Nephron progenitor cell (in vitro differentiated cells): ENCODE data around the gene PRKCA.
"Not testable (repeated sequence)": the region's sequence is repeated elsewhere in the genome, so short reads cannot be mapped to it uniquely, and the experiment has no call there.

Experiments used
- DNase-seq: peaks from one replicate; pipeline ENCODE4 v3.0.0; 2021
- H3K27ac Mint-ChIP-seq: 2 replicates; pipeline ENCODE4 v1.8.0; 2021; ENCODE audit warnings: mild to moderate bottlenecking, moderate library complexity, mixed read lengths
- H3K27me3 Mint-ChIP-seq: 2 replicates; pipeline ENCODE4 v1.8.0; 2021; ENCODE audit warnings: mild to moderate bottlenecking, low read depth, mixed read lengths; ENCODE audit not compliant: poor library complexity
- H3K36me3 Mint-ChIP-seq: 2 replicates; pipeline ENCODE4 v1.8.0; 2021; ENCODE audit warnings: low read depth, mixed read lengths
- H3K4me1 Mint-ChIP-seq: 2 replicates; pipeline ENCODE4 v1.8.0; 2021; ENCODE audit warnings: mixed read lengths
- H3K4me3 Mint-ChIP-seq: 2 replicates; pipeline ENCODE4 v1.8.0; 2021; ENCODE audit warnings: mild to moderate bottlenecking, moderate library complexity, mixed read lengths
- H3K9me3 Mint-ChIP-seq: 2 replicates; pipeline ENCODE4 v1.8.0; 2021; ENCODE audit warnings: mild to moderate bottlenecking, moderate library complexity, mixed read lengths
- CTCF ChIP-seq: fragments of 200-600 bp; sonication (generic); IDR thresholded peaks from 2 replicates; pipeline ENCODE4 v1.5.0; 2021; ENCODE audit warnings: antibody characterized with exemption

Gene PRKCA

DNA sequence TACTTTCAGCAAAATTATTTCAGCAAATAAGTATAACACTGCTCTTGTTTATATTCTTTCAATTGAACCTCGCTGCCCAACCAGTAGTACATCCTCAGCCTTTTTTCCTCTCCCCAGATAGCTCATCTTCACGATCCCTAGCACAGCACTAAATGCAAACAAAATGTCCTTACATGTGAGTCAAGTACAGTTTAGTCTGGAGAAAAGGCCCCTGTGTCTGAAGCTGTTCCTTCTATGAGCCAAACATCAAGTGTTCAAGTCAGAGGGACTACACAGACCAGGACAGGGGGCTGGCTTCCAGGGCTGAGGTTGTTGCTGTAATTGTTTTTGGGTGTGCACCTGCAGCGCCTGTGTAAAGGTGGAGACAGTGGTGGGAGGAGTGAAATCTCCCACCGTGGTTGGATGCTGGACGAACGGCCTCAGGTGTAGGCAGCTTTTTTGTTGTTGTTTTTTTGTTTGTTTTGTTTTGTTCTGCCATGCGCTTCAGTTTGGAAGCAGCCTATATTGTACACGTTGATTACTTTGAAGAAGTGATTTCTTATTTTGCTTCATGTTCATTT is 147.1 kb downstream of the PRKCA start:
- Mint-ChIP-seq H3K4me3 (no peak overlapping the region), H3K9me3 (no peaks in the 10 kb centered on the region), H3K4me1 (peaks cover 30% of the 10 kb centered on the region), H3K27me3 (peaks cover 2% of the 10 kb centered on the region), H3K36me3 (no peaks in the 10 kb centered on the region), H3K27ac (no peak overlapping the region)
- TF ChIP-seq CTCF: no peak
- no peak for DNase-seq

DNA sequence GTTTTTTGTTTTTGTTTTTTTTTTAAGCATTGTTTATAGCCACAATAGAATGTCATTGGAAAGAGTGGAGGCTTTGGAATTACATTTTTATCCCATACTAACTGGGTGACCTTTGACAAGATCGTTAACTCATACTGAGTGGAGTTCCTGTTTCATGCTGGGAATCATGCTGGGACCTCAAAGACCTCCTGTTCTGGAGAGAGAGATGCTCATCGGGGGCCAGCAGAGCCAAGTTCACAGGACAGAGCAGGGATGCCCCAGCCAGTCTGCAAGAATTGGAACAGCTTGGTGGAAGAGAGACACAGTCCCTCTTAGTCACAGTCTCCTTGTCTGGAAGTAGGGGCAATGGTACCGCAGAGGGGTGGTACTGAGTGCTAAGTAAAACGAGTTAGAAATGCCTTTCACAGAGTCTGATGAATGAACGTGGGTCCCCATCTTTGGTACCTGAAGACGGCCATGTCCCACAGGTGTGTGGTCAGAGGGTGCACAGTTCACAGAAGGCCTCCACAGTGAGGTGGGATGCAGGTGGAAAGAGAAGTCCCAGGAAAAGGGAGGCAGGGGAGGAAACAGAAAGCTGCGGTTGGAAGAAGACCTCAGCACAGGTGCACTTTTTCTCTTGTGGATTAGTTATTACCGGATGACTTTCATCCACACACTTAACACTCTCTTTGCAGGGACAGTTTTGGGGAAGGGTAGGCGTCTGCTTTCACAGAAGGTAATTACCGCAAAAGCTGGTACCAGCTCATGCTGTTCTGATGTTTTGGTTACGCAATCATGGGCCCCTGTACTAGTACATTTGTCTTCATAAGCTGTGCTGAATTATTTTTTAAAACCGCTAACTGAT is 147.8 kb downstream of the PRKCA start:
- H3K27me3 Mint-ChIP-seq: no peaks in the 10 kb centered on the region
- H3K4me3 Mint-ChIP-seq: no peak overlapping the region
- H3K36me3 Mint-ChIP-seq: no peaks in the 10 kb centered on the region
- no peak for TF ChIP-seq CTCF
- H3K4me1 Mint-ChIP-seq: peaks cover 23% of the 10 kb centered on the region
- no peaks in the 10 kb centered on the region for H3K9me3 Mint-ChIP-seq
- DNase-seq: no peak
- H3K27ac Mint-ChIP-seq: no peak overlapping the region

DNA sequence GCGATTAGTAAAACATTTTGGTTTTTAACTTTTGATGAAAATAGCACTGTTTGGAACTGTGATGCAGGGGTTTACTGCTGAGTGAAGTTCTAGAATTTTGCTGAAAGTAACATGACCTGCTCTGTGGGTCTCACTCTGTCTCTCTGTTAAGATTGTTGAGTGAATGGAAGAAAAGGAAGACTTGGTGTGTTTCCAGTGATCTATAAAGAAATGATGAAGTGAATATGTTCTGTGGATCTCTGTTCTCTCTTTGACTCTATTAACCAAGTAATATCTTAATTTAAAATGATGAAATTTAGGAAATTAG is 148.4 kb downstream of the PRKCA start:
- TF ChIP-seq CTCF: no peak
- no peak overlapping the region for H3K27ac Mint-ChIP-seq
- H3K9me3 Mint-ChIP-seq: no peaks in the 10 kb centered on the region
- peaks cover 21% of the 10 kb centered on the region for H3K4me1 Mint-ChIP-seq
- no peaks in the 10 kb centered on the region for H3K27me3 Mint-ChIP-seq
- no peaks in the 10 kb centered on the region for H3K36me3 Mint-ChIP-seq
- DNase-seq: no peak
- no peak overlapping the region for H3K4me3 Mint-ChIP-seq

DNA sequence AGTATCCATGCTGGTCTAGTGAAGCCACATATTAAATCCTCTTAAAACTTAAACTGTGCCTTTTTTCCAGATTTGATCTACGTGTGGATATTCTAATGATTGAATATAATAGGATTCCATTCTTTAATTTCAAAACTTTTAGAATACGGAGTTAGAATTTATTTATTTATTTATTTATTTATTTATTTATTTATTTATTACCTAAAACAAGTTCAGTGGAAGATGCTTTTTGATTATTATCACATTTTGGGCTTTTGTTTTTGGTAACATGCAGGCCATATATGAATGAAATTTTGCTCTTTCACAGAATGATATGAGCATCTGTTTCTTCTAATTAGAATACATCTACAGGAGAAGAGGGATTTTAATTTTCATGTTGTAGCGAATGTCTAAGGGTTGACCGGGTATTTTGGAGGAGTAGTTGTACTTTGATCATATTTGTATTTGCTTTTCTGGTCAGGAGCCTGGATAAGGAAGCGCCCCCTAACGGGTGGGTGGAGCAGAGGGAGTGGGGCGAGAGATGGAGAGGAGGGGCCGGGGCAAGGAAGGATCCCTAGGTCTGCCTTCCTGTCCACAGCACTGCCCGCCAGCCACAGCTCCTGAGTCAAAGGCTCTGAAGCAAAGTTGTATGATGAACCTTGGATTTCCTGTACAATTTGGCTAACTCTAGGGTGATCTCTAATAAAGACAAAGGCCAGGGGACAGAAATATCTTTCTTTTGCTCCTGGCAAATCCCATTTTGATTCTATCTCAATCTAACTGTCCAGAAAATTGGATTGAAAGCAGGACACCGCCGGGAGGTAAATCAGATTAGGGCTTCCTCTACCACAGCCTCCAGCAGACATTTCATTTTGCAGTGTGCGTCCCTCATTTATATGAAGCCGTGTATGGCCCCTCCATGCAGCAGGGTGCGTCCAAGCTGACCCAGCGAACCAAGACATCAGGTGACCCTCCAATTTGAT is 149.1 kb downstream of the PRKCA start:
- H3K9me3 Mint-ChIP-seq: no peaks in the 10 kb centered on the region
- no peak overlapping the region for H3K4me3 Mint-ChIP-seq
- peaks cover 21% of the 10 kb centered on the region for H3K4me1 Mint-ChIP-seq
- no peaks in the 10 kb centered on the region for H3K36me3 Mint-ChIP-seq
- no peak for TF ChIP-seq CTCF
- peak; percentile 17 for DNase-seq
- H3K27ac Mint-ChIP-seq: no peak overlapping the region
- no peaks in the 10 kb centered on the region for H3K27me3 Mint-ChIP-seq

DNA sequence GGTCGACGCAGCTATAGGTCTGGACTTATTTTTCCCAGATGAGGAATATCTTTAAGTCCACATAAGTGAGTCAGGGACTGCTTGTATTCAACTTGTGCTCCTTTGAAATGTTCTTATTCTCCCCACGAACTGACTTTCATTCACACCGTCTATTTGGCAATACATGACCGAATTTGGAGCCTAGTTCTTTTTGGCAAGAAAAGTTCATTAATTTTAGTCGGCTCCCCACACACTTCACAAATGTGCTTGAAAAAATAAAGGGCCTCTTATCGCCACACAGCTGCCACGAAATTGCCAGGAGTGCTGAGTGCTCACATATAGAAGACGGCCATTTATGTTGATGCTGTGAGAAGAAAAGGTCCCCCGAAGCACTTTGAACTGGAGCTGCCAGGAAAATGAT is 152.6 kb downstream of the PRKCA start:
- Mint-ChIP-seq H3K9me3 (peaks cover 6% of the 10 kb centered on the region), H3K4me1 (peaks cover 15% of the 10 kb centered on the region), H3K36me3 (no peaks in the 10 kb centered on the region), H3K4me3 (no peak overlapping the region), H3K27ac (no peak overlapping the region), H3K27me3 (peaks cover 6% of the 10 kb centered on the region)
- DNase-seq: no peak
- TF ChIP-seq CTCF: no peak

DNA sequence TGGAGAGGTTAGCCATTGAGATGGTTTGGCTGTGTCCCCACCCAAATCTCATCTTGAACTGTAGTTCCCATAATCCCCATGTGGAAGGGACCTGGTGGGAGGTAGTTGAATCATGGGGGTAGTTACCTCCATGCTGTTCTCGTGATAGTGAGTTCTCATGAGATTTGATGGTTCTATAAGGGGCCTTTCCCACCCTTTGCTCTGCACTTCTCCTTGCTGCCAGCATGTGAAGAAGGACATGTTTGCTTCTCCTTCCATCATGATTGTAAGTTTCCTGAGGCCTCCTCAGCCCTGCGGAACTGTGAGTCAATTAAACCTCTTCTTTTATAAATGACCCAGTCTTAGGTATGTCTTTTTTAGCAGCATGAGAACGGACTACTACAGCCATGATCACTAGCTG is 155.1 kb downstream of the PRKCA start:
- H3K9me3 Mint-ChIP-seq, H3K4me1 Mint-ChIP-seq, H3K27ac Mint-ChIP-seq, DNase-seq, H3K27me3 Mint-ChIP-seq, H3K36me3 Mint-ChIP-seq, H3K4me3 Mint-ChIP-seq: not testable (repeated sequence)
